Measurements from ENCODE around the gene PALLD.

DNA sequence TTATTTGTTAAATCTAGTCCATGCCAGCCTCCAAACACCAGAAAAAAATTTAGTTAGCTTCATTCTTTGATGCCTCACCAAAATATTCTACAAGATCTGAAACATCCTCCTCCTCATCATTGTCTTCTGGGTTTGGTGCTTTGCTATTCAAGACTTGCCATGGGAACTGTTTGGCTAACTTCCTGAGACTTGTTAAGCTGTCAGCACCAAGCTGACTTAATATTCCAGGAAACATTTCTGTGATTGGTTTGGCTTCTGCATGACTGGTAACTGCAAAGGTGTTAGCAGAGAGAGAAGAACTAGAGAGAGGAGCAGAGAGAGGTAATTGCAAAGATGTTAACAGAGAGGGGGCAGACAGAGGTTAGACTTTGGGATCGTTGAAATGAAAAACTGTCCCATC is 101.3 kb downstream of the PALLD start:
- TF ChIP-seq, protein P1, sequence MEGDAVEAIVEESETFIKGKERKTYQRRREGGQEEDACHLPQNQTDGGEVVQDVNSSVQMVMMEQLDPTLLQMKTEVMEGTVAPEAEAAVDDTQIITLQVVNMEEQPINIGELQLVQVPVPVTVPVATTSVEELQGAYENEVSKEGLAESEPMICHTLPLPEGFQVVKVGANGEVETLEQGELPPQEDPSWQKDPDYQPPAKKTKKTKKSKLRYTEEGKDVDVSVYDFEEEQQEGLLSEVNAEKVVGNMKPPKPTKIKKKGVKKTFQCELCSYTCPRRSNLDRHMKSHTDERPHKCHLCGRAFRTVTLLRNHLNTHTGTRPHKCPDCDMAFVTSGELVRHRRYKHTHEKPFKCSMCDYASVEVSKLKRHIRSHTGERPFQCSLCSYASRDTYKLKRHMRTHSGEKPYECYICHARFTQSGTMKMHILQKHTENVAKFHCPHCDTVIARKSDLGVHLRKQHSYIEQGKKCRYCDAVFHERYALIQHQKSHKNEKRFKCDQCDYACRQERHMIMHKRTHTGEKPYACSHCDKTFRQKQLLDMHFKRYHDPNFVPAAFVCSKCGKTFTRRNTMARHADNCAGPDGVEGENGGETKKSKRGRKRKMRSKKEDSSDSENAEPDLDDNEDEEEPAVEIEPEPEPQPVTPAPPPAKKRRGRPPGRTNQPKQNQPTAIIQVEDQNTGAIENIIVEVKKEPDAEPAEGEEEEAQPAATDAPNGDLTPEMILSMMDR (IDR thresholded peaks at IDR 0.05): no peak
- TF ChIP-seq POLR2A (IDR thresholded peaks at IDR 0.05) (no peak), EP300 (IDR thresholded peaks at IDR 0.05) (no peak)
